ENCODE results near the gene TSPAN4. TPM values are rescaled to one million over a fixed set of nuclear protein-coding genes. Genes with fewer than 3 reads are reported as not detected.

The TSPAN4 gene
- total and polyA plus RNA-seq, 4 donors: 16.5 to 38.1 (median 30.4) TPM

DNA sequence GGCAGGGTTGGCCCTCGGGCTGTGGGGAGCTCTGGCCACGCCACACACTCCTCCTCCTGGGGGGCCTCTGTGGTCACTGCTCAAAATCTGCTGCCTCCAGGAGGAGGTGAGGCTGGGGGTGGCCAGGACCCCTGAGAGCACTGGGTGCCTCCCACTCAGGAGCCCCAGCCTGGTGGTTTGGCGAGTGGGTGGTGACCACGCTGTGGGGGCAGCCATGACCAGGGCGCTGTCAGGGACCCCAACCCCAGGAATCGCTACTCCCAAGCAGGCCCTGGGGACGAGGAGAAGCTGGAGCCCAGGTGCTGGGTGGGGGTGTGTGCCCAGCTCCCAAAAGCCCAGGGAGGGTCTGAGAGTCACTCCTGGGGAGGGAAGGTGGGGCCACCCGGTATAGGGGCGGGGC, 30.1 kb downstream of the TSPAN4 start:
- no peak overlapping the region for H3K4me3 ChIP-seq (ENCODE audit: low read depth in 1 of 3, low read length in 3 of 3)
- no peak for DNase-seq (ENCODE audit: low spot score)
- H3K4me1 ChIP-seq (ENCODE audit: control insufficient read depth in 4 of 4, insufficient read depth in 4 of 4, low read length in 3 of 4): peaks cover 3 to 10% (median 6%) of the 10 kb centered on the region in 4 donors
- H3K9me3 ChIP-seq (ENCODE audit: control insufficient read depth in 4 of 4, low read length in 3 of 4): no peaks in the 10 kb centered on the region
- peaks cover 0 to 5% (median 0%) of the 10 kb centered on the region in 4 donors for H3K36me3 ChIP-seq (ENCODE audit: control insufficient read depth in 4 of 4, insufficient read depth in 3 of 4, low read depth in 1 of 4, low read length in 3 of 4)
- WGBS: 93% methylated on average over 9 of the region's 9 CpGs
- no peak for TF ChIP-seq HNF4A (conservative IDR thresholded peaks at IDR 0.05)
- TF ChIP-seq FOXA1 (IDR thresholded peaks at IDR 0.05): no peak
- no peak for TF ChIP-seq NR2F2 (IDR thresholded peaks at IDR 0.05)
- TF ChIP-seq, protein P1, sequence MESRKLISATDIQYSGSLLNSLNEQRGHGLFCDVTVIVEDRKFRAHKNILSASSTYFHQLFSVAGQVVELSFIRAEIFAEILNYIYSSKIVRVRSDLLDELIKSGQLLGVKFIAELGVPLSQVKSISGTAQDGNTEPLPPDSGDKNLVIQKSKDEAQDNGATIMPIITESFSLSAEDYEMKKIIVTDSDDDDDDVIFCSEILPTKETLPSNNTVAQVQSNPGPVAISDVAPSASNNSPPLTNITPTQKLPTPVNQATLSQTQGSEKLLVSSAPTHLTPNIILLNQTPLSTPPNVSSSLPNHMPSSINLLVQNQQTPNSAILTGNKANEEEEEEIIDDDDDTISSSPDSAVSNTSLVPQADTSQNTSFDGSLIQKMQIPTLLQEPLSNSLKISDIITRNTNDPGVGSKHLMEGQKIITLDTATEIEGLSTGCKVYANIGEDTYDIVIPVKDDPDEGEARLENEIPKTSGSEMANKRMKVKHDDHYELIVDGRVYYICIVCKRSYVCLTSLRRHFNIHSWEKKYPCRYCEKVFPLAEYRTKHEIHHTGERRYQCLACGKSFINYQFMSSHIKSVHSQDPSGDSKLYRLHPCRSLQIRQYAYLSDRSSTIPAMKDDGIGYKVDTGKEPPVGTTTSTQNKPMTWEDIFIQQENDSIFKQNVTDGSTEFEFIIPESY (IDR thresholded peaks at IDR 0.05): no peak
- no peak for TF ChIP-seq SP1 (IDR thresholded peaks at IDR 0.05)
- no peak for TF ChIP-seq EGR1 (IDR thresholded peaks at IDR 0.05; ENCODE audit: low read depth in 2 of 2)
- TF ChIP-seq, protein P2, sequence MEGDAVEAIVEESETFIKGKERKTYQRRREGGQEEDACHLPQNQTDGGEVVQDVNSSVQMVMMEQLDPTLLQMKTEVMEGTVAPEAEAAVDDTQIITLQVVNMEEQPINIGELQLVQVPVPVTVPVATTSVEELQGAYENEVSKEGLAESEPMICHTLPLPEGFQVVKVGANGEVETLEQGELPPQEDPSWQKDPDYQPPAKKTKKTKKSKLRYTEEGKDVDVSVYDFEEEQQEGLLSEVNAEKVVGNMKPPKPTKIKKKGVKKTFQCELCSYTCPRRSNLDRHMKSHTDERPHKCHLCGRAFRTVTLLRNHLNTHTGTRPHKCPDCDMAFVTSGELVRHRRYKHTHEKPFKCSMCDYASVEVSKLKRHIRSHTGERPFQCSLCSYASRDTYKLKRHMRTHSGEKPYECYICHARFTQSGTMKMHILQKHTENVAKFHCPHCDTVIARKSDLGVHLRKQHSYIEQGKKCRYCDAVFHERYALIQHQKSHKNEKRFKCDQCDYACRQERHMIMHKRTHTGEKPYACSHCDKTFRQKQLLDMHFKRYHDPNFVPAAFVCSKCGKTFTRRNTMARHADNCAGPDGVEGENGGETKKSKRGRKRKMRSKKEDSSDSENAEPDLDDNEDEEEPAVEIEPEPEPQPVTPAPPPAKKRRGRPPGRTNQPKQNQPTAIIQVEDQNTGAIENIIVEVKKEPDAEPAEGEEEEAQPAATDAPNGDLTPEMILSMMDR (IDR thresholded peaks at IDR 0.05; ENCODE audit: low read depth, low read length, missing input control): no peak
- no peak for TF ChIP-seq HNF4G (IDR thresholded peaks at IDR 0.05)
- TF ChIP-seq, protein P3, sequence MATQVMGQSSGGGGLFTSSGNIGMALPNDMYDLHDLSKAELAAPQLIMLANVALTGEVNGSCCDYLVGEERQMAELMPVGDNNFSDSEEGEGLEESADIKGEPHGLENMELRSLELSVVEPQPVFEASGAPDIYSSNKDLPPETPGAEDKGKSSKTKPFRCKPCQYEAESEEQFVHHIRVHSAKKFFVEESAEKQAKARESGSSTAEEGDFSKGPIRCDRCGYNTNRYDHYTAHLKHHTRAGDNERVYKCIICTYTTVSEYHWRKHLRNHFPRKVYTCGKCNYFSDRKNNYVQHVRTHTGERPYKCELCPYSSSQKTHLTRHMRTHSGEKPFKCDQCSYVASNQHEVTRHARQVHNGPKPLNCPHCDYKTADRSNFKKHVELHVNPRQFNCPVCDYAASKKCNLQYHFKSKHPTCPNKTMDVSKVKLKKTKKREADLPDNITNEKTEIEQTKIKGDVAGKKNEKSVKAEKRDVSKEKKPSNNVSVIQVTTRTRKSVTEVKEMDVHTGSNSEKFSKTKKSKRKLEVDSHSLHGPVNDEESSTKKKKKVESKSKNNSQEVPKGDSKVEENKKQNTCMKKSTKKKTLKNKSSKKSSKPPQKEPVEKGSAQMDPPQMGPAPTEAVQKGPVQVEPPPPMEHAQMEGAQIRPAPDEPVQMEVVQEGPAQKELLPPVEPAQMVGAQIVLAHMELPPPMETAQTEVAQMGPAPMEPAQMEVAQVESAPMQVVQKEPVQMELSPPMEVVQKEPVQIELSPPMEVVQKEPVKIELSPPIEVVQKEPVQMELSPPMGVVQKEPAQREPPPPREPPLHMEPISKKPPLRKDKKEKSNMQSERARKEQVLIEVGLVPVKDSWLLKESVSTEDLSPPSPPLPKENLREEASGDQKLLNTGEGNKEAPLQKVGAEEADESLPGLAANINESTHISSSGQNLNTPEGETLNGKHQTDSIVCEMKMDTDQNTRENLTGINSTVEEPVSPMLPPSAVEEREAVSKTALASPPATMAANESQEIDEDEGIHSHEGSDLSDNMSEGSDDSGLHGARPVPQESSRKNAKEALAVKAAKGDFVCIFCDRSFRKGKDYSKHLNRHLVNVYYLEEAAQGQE (IDR thresholded peaks at IDR 0.05): no peak
- no peak for TF ChIP-seq RXRA (IDR thresholded peaks at IDR 0.05)
- TF ChIP-seq JUND (IDR thresholded peaks at IDR 0.05): no peak
- no peak for TF ChIP-seq FOXA2 (IDR thresholded peaks at IDR 0.05)
- no peak for TF ChIP-seq TAF1 (conservative IDR thresholded peaks at IDR 0.05)
- H3K9ac ChIP-seq (ENCODE audit: low read depth in 1 of 2, low read length in 2 of 2): no peak overlapping the region
- H3K27me3 ChIP-seq (ENCODE audit: control insufficient read depth in 4 of 4, insufficient read depth in 4 of 4, low read length in 3 of 4): no peaks in the 10 kb centered on the region
- no peak overlapping the region for H3K27ac ChIP-seq (ENCODE audit: low read depth in 1 of 2, low read length in 2 of 2)

DNA sequence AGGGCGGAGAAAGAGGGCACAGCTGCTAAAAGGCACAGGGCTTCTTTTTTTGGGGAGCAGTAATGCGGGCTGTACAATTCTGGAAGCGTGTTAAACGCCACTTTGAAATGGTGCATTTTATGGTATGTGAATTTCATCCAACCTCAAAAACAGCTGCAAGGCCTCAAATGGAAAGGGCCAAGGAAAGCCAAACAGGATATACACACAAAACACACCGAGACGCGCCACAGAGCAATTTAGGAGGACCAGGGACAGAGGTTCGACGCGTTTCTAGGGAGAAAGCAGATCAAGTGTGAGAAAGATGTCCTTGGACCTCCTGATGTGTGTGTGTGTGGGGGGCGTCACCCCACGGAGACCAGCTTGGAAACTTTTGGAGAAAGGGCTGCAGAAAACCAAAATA, 31.1 kb downstream of the TSPAN4 start:
- Histone ChIP-seq H3K9ac (ENCODE audit: low read depth in 1 of 2, low read length in 2 of 2) (no peak overlapping the region), H3K9me3 (ENCODE audit: control insufficient read depth in 4 of 4, low read length in 3 of 4) (no peaks in the 10 kb centered on the region), H3K27me3 (ENCODE audit: control insufficient read depth in 4 of 4, insufficient read depth in 4 of 4, low read length in 3 of 4) (no peaks in the 10 kb centered on the region), H3K4me3 (ENCODE audit: low read depth in 1 of 3, low read length in 3 of 3) (no peak overlapping the region), H3K4me1 (ENCODE audit: control insufficient read depth in 4 of 4, insufficient read depth in 4 of 4, low read length in 3 of 4) (peaks cover 3 to 10% (median 6%) of the 10 kb centered on the region in 4 donors), H3K36me3 (ENCODE audit: control insufficient read depth in 4 of 4, insufficient read depth in 3 of 4, low read depth in 1 of 4, low read length in 3 of 4) (peaks cover 0 to 2% (median under 1%) of the 10 kb centered on the region in 4 donors), H3K27ac (ENCODE audit: low read depth in 1 of 2, low read length in 2 of 2) (no peak overlapping the region)
- no peak for TF ChIP-seq GABPA (IDR thresholded peaks at IDR 0.05 in 1 of 2, conservative IDR thresholded peaks at IDR 0.05 in 1 of 2)
- TF ChIP-seq, protein P2 (IDR thresholded peaks at IDR 0.05; ENCODE audit: low read depth, low read length, missing input control): no peak
- no peak for TF ChIP-seq EGR1 (IDR thresholded peaks at IDR 0.05; ENCODE audit: low read depth in 2 of 2)
- TF ChIP-seq SP1 (IDR thresholded peaks at IDR 0.05): no peak
- no peak for TF ChIP-seq NR2F2 (IDR thresholded peaks at IDR 0.05)
- WGBS: 76% methylated on average over 12 of the region's 12 CpGs
- DNase-seq (ENCODE audit: low spot score): no peak
